Measurements from ENCODE around the gene AHNAK. TPM values are rescaled to one million over a fixed set of nuclear protein-coding genes. Genes with fewer than 3 reads are reported as not detected.

The AHNAK gene
- total and polyA plus RNA-seq, 2 of the 8 experiments (the other 6 are each of a cell fraction or from before 2014, with no cell fraction given) = 2.0 to 5.8 TPM

GRCh38 chr11:62492586-62492985 lies 54.0 kb downstream of the AHNAK start:
- Histone ChIP-seq H3K18ac (ENCODE audit: extremely low read depth, low read length) (no peak overlapping the region), H2BK120ac (replicated peaks; ENCODE audit: low read depth, low read length) (no peak overlapping the region), H3K36me3 (ENCODE audit: control insufficient read depth in 2 of 4, insufficient read depth in 4 of 4, low read length in 3 of 4) (no peaks in the 10 kb centered on the region), H4K8ac (ENCODE audit: extremely low read depth, insufficient read depth, low read length) (no peak overlapping the region), H4K91ac (replicated peaks; ENCODE audit: insufficient read length, low read length) (no peak overlapping the region), H2AFZ (ENCODE audit: low read length) (no peak overlapping the region), H3K23me2 (ENCODE audit: low read depth, low read length) (no peaks in the 10 kb centered on the region), H3K14ac (ENCODE audit: insufficient read length) (no peak overlapping the region), H3K9ac (replicated peaks in 1 of 4; ENCODE audit: extremely low read depth in 1 of 4, low read depth in 3 of 4, low read length in 3 of 4) (no peak overlapping the region), H2BK5ac (ENCODE audit: low read depth, low read length) (no peak overlapping the region; the same call in 1 of the 2 replicates), H2BK20ac (ENCODE audit: low read length) (no peak overlapping the region), H2BK15ac (ENCODE audit: low read length) (no peak overlapping the region), H3K27me3 (replicated peaks in 1 of 4; ENCODE audit: control insufficient read depth in 3 of 4, extremely low read depth in 1 of 4, insufficient read depth in 3 of 4, low read length in 3 of 4) (no peaks in the 10 kb centered on the region), H3K4me1 (replicated peaks in 1 of 4; ENCODE audit: control insufficient read depth in 3 of 4, insufficient read depth in 4 of 4, low read length in 3 of 4) (no peaks in the 10 kb centered on the region; a peak in 1 of 7 replicates), H3K4me2 (ENCODE audit: insufficient read depth in 1 of 2, low read depth in 2 of 2, low read length in 2 of 2) (no peak overlapping the region), H3K4ac (replicated peaks; ENCODE audit: insufficient read length, low read depth, low read length) (no peak overlapping the region), H3K79me2 (ENCODE audit: control insufficient read depth in 1 of 2, insufficient read depth in 2 of 2, low read length in 2 of 2) (no peaks in the 10 kb centered on the region), H4K20me1 (replicated peaks in 1 of 2; ENCODE audit: control insufficient read depth in 1 of 2, insufficient read depth in 2 of 2, low read length in 2 of 2) (no peaks in the 10 kb centered on the region), H2BK12ac (ENCODE audit: low read depth, low read length) (no peak overlapping the region), H3K79me1 (ENCODE audit: low read depth, low read length) (no peaks in the 10 kb centered on the region), H3K56ac (replicated peaks; ENCODE audit: insufficient read length, low read depth, low read length) (no peak overlapping the region), H4K5ac (ENCODE audit: insufficient read length, low read depth, low read length) (no peak overlapping the region), H3K4me3 (ENCODE audit: extremely low read depth in 1 of 4, insufficient read depth in 2 of 4, low read depth in 3 of 4, low read length in 4 of 4) (no peak overlapping the region), H3K9me3 (ENCODE audit: insufficient read depth in 2 of 2, low read depth in 1 of 2, low read length in 1 of 2) (no peaks in the 10 kb centered on the region), H3K23ac (ENCODE audit: insufficient read length) (no peak overlapping the region), H2AK5ac (ENCODE audit: low read depth, low read length) (no peak overlapping the region), H3K27ac (ENCODE audit: low read depth, low read length) (no peak overlapping the region)
- WGBS, 2 experiments (ENCODE audit: extremely low coverage in 1 of 2, insufficient coverage in 1 of 2, insufficient read length in 1 of 2, insufficient replicate concordance in 2 of 2, low coverage in 1 of 2, low lambda C conversion rate in 2 of 2, missing lambda C conversion rate in 1 of 2) = 99% methylated on average over 4 of the region's 4 CpGs; no CpG with 5 or more reads in 1 of the 2 experiments
- POLR2A ChIA-PET (ENCODE audit: partially characterized antibody) = no interaction called here
- DNase-seq (ENCODE audit: low read depth in 1 of 2, low spot score in 2 of 2) = no peak
- CTCF ChIA-PET (ENCODE audit: partially characterized antibody) = interaction anchor here (1.0 to 4.9 kb wide), 3 partner anchors 43 to 70 kb away, joined by 3 to 34 read pairs (median 4); no protein-coding TSS in a partner anchor
- FAIRE-seq = no peak
- no peak for TF ChIP-seq YY1 (IDR thresholded peaks at IDR 0.05; ENCODE audit: low read depth, low read length)
- TF ChIP-seq RXRA (IDR thresholded peaks at IDR 0.05; ENCODE audit: insufficient read depth, low read depth, low read length) = no peak
- no peak for TF ChIP-seq PHF8 (conservative IDR thresholded peaks at IDR 0.05; ENCODE audit: low read depth, low read length)
